GM18867 (cell line): ENCODE results near the gene ELOVL3.
A peak's percentile ranks its signal among the peaks of the same experiment; 100 is the strongest.

Source experiments
- ATAC-seq: cut with Tn5 transposase; IDR thresholded peaks from one replicate; pipeline ENCODE4 v1.9.1; 2021; ENCODE audit warnings: mild to moderate bottlenecking, moderate library complexity; ENCODE audit not compliant: unreplicated experiment

ELOVL3 gene

GRCh38 chr10:102222797-102223196 is 3.3 kb upstream of the ELOVL3 start:
- no peak for ATAC-seq

- ATAC-seq, result no peak
Measured at GRCh38 chr10:102226542-102226870, 407 bp downstream of the ELOVL3 start.

GRCh38 chr10:102227050-102227449 is 951 bp downstream of the ELOVL3 start:
- no peak for ATAC-seq

- ATAC-seq, result peak; percentile 38
Measured at GRCh38 chr10:102229810-102230263, 3.7 kb downstream of the ELOVL3 start.

- no peak for ATAC-seq
Measured at GRCh38 chr10:102230264-102230860, 4.3 kb downstream of the ELOVL3 start.

- ATAC-seq, result no peak
Measured at GRCh38 chr10:102230861-102231356, 4.8 kb downstream of the ELOVL3 start.

- ATAC-seq, result no peak
Measured at GRCh38 chr10:102231357-102232318, 5.5 kb downstream of the ELOVL3 start.

GRCh38 chr10:102233997-102234396 is 7.9 kb downstream of the ELOVL3 start:
- no peak for ATAC-seq

GRCh38 chr10:102234888-102235597 is 8.9 kb downstream of the ELOVL3 start:
- ATAC-seq, result no peak

- ATAC-seq, result no peak
Measured at GRCh38 chr10:102235598-102235920, 9.5 kb downstream of the ELOVL3 start.

- no peak for ATAC-seq
Measured at GRCh38 chr10:102236006-102236405, 9.9 kb downstream of the ELOVL3 start.

GRCh38 chr10:102237711-102238252 is 11.7 kb downstream of the ELOVL3 start:
- ATAC-seq, result no peak

GRCh38 chr10:102240467-102241031 is 14.4 kb downstream of the ELOVL3 start:
- no peak for ATAC-seq

GRCh38 chr10:102241032-102241443 is 14.9 kb downstream of the ELOVL3 start:
- ATAC-seq, result no peak

- peak; percentile 39 for ATAC-seq
Measured at GRCh38 chr10:102241444-102242117, 15.5 kb downstream of the ELOVL3 start, which contains the start of gene PITX3. PITX3 (minus strand) TSS chr10:102241512; CDS start chr10:102232080, 9,432 bp downstream.

GRCh38 chr10:102242118-102242485 is 16.0 kb downstream of the ELOVL3 start:
- no peak for ATAC-seq

- ATAC-seq, result no peak
Measured at GRCh38 chr10:102243309-102243708, 17.2 kb downstream of the ELOVL3 start.

GRCh38 chr10:102245082-102245931 is 19.2 kb downstream of the ELOVL3 start, which contains the start of gene GBF1:
GBF1 (plus strand) TSS chr10:102245532; CDS start chr10:102258939, 13,407 bp downstream.
- ATAC-seq, result peak; percentile 85

GRCh38 chr10:102245932-102246251 is 19.8 kb downstream of the ELOVL3 start:
- no peak for ATAC-seq
